GM12801 (cell line): ENCODE data around the gene ABHD17B.

ENCODE experiments used
- TF ChIP-seq, protein P1 (sequence below): IDR thresholded peaks from one replicate; pipeline ENCODE4 v1.5.1; 2011; ENCODE audit warnings: control low read depth; ENCODE audit not compliant: insufficient read length; ENCODE audit errors: extremely low read depth

ABHD17B gene

GRCh38 chr9:71911908-71912335, 929 bp upstream of the ABHD17B start:
- TF ChIP-seq, protein P1, sequence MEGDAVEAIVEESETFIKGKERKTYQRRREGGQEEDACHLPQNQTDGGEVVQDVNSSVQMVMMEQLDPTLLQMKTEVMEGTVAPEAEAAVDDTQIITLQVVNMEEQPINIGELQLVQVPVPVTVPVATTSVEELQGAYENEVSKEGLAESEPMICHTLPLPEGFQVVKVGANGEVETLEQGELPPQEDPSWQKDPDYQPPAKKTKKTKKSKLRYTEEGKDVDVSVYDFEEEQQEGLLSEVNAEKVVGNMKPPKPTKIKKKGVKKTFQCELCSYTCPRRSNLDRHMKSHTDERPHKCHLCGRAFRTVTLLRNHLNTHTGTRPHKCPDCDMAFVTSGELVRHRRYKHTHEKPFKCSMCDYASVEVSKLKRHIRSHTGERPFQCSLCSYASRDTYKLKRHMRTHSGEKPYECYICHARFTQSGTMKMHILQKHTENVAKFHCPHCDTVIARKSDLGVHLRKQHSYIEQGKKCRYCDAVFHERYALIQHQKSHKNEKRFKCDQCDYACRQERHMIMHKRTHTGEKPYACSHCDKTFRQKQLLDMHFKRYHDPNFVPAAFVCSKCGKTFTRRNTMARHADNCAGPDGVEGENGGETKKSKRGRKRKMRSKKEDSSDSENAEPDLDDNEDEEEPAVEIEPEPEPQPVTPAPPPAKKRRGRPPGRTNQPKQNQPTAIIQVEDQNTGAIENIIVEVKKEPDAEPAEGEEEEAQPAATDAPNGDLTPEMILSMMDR = no peak

DNA sequence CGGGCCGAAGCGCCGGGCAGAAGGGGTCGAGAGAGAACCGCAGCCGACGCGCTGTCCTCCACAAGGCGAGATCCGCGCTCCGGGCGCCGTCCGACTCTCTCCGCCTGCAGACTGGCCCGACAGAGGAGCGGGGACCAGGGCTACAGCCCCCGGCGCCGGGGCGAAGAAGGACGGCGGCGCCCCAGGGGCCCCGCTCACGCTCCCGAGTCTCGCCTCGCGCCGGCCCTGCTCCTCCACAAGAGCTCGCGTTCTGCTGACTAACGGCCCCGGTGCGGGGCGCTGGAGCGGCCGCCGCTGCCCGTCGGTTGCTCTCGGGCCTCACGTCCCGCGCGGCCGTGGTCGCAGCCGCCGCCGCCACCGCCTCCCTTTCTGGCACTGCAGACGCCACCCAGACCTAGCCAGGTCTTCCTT, 338 bp downstream of the ABHD17B start:
- TF ChIP-seq, protein P1 = no peak

DNA sequence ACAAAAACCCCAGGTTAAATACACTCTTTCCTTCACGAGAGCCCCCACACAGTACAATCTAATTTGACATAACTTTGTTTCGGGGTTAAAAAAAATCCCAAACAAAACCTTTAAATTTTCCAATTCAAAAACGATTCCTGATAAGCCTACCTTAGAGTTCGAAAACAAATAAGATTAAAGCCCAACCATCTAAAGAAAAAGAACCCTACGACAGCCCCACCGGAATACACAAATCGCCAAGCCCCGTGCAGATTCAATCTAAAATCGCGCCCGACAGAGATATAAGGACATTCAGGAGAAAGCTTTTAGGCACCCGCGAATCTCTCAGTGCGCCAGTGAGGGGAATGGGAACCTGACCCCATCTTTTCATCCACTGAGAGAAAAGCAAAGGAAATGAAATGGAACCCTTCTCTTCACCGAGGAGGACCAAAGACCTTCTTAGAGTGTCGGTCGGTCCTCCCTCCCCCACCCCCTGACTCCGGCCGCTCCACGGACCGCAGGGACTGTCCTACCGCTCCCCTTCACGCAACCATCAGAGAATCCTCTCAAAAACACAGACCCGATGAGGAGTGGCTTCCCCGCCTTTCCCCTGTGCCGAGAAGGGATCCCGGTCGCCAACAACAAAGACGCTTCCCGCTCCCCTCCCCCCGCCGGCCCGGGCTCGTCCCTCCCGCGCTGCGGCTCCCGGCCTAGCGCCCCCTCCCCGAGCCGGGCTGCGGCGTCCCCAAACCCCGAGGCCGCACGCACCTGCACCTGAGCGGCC, 925 bp downstream of the ABHD17B start:
- TF ChIP-seq, protein P1 = no peak

DNA sequence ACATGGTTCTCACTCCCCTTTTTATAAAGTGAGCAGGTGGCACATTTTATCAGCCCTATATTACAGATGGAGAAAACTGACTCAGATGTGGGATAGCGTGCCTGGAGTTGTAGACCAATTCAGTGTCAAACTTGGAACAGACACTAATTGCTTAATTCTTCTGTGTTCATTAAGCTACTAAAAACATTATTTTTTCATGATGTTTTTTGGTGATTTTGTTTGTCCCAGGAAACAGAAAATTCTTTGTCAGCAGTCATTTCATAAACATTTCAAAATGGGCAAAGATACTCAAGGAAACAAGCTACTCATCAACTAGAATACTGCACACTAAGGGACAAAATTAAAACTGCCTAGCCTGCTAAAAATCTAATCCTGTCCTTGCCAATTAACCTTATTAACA, 2.2 kb downstream of the ABHD17B start:
- TF ChIP-seq, protein P1 = no peak

DNA sequence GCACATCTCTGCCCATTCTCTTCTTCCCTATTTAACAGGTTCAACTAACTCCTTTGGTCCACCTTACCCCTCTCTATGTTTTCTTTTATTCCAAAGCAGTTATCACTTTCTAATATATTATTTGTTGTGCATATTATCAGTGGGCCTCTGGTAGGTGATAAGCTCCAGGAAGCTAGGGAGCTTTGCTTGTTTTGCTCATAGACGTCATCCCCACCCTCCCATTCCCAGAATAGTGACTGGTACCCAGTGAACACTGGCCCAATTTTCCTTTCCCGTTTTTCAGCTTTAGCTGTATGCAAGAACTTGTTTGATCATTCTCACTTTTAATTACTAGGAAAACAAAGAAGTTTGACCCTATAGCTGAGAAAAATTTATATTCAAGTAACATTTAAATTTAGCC, 6.9 kb downstream of the ABHD17B start:
- TF ChIP-seq, protein P1 = no peak

DNA sequence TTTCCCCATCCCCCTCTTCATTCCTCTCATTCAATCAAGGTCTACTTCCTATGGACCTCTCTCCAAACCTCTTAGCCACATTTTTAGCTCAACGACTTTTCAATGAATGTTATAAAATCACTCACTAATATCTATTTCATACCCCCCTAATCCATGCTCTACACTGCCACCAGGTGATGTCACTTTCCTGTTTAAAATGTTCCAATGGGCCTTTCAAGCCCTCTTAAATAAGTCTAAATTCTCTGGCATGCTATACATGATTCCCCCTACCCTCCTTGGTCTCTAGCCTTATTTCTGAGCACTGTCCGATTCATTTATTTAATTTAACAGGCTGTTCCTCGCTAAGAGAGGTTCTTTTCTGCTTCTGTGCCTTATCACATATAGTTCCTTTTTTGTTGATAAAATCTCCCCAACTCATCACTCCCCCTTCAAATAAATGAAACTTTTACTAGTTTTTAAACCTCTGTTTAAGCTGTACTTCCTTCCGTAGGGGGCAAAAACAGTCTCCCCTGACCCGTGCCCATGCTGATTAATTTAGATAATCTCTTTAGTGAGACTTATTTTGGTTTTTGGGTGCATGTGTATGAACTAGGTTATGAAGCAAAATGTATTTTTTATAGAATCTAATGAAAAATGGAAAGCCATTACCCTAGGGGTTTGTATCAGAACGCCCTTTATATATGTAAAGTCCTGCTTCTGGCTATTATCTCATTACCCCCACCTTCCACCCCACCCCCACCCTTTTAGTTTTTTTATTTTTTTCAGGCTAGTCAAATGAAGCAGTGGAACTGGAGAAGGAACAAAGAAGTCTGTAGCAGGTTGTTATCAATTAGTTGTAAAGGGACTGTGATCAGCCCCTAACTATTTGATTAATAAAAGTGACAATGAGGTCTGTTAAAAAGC, 9.0 kb downstream of the ABHD17B start:
- TF ChIP-seq, protein P1 = no peak

GRCh38 chr9:71897577-71897976, 13.4 kb downstream of the ABHD17B start:
- TF ChIP-seq, protein P1 = no peak
